ENCODE measurements around the gene AP2S1.

DNA sequence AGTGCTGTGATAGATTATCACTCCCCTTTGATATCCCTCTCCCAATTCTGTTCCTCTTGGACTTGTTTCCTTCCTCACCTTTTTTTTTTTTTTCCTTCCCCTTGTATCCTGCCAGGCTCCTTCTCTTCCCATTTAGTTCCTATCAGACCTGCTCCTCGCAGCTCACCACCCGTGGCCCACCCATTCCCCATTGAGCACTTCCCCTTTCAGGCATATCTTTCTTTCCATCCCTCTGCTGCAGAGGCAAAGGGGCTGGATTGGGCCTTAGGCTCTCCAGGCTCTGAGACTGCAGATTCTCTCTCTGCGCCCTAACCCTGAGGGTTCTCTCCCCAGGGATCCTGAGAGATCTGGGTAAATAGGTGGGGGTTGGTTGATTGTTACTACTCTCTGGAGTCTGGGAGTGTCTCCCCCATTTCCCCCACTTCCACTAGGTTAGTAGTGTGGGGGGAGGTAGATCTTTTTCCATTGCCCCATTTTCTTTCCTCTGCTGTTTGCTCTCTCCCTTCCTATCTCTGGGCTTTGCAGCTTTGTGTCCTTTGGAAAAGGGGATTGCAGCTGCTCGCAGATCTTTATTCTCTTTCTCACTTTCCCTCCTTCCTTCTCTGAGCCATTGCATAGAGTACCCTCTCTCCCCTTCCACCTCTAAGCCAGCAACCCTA, 12.5 kb upstream of the AP2S1 start:
- TF ChIP-seq, protein P1, sequence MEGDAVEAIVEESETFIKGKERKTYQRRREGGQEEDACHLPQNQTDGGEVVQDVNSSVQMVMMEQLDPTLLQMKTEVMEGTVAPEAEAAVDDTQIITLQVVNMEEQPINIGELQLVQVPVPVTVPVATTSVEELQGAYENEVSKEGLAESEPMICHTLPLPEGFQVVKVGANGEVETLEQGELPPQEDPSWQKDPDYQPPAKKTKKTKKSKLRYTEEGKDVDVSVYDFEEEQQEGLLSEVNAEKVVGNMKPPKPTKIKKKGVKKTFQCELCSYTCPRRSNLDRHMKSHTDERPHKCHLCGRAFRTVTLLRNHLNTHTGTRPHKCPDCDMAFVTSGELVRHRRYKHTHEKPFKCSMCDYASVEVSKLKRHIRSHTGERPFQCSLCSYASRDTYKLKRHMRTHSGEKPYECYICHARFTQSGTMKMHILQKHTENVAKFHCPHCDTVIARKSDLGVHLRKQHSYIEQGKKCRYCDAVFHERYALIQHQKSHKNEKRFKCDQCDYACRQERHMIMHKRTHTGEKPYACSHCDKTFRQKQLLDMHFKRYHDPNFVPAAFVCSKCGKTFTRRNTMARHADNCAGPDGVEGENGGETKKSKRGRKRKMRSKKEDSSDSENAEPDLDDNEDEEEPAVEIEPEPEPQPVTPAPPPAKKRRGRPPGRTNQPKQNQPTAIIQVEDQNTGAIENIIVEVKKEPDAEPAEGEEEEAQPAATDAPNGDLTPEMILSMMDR (optimal IDR thresholded peaks at IDR 0.05 in 1 of 3, IDR thresholded peaks at IDR 0.05 in 1 of 3, conservative IDR thresholded peaks at IDR 0.05 in 1 of 3; ENCODE audit: extremely low read depth in 1 of 3, insufficient read depth in 2 of 3, low read length in 3 of 3) = no peak
- no peak for TF ChIP-seq EZH2 (IDR thresholded peaks at IDR 0.05; ENCODE audit: low read length)

All from keratinocyte (primary cell).